Measurements from ENCODE around the gene ANTKMT. TPM values are rescaled to one million over a fixed set of nuclear protein-coding genes. Genes with fewer than 3 reads are reported as not detected.

ANTKMT gene
- total and polyA plus RNA-seq, 2 experiments from 2014 or later = 38.8 to 81.8 TPM

GRCh38 chr16:756428-756827 lies 35.5 kb downstream of the ANTKMT start:
- Histone ChIP-seq H3K79me2 (no peaks in the 10 kb centered on the region), H3K4me2 (no peak overlapping the region), H4K20me1 (ENCODE audit: insufficient read depth, poor library complexity, severe bottlenecking) (no peaks in the 10 kb centered on the region), H2AFZ (no peak overlapping the region), H3K36me3 (replicated peaks; ENCODE audit: insufficient read depth, low read depth) (no peaks in the 10 kb centered on the region), H3K4me1 (ENCODE audit: insufficient read depth) (peaks cover 11% of the 10 kb centered on the region), H3K4me3 (no peak overlapping the region), H3K9me3 (ENCODE audit: low read depth) (no peaks in the 10 kb centered on the region), H3K27ac (no peak overlapping the region), H3K27me3 (no peaks in the 10 kb centered on the region), H3K9me2 (replicated peaks; ENCODE audit: insufficient read depth) (no peaks in the 10 kb centered on the region)
- TF ChIP-seq EZH2 (IDR thresholded peaks at IDR 0.05; ENCODE audit: borderline replicate concordance) (no peak), CTCF (IDR thresholded peaks at IDR 0.05; ENCODE audit: poor library complexity) (no peak), EZH2phosphoT487 (IDR thresholded peaks at IDR 0.05; ENCODE audit: low read depth, severe bottlenecking, unreplicated experiment) (no peak)
- 96% methylated on average over 5 of the region's 5 CpGs for WGBS (ENCODE audit: low lambda C conversion rate, missing lambda C conversion rate)
- DNase-seq (ENCODE audit: low spot score) = no peak

DNA sequence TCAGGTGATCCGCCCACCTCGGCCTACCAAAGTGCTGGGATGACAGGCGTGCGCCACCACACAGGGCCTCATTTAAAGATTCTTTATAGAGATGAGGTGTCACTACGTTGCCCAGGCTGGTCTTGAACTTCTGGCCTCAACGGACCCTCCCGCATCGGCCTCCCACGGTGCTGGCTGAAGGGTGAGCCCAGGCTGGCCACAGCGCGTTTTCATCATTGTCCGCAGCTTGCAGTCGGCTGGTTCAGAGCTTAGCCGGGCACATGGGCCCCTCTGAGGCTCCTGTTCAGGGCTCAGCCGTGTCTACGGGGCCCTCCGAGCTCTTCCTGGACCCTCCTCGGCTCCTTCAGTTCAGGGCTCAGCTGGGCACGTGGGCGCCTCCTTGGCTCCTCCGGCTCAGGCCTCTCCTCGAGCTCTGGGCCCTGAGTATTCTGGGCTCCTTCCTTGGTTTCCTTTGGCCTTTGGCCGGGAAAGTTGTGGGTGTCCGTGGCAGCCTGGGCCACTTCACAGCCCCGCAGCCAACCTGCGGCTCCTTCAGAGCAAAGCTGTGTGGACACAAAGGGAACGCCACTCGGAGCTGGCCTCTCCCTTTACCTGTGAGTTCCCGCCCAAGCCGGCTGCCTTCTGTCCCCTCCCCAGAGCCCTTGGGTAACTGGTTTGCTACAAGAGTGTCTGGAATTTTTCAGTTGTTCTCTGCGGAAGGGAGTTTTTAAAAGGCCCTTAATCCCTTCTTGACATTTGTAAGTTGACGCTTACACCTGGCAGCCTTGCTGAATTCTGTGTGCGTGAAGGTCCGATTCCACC lies 38.4 kb downstream of the ANTKMT start:
- no peak overlapping the region for H3K4me2 ChIP-seq
- no peak overlapping the region for H2AFZ ChIP-seq
- H3K36me3 ChIP-seq (replicated peaks; ENCODE audit: insufficient read depth, low read depth) = no peaks in the 10 kb centered on the region
- H3K27ac ChIP-seq = peak overlapping the region; percentile 46
- H3K79me2 ChIP-seq = no peaks in the 10 kb centered on the region
- H3K27me3 ChIP-seq = no peaks in the 10 kb centered on the region
- H3K9me3 ChIP-seq (ENCODE audit: low read depth) = no peaks in the 10 kb centered on the region
- H3K4me3 ChIP-seq = no peak overlapping the region
- WGBS (ENCODE audit: low lambda C conversion rate, missing lambda C conversion rate) = 77% methylated on average over 34 of the region's 34 CpGs
- H3K4me1 ChIP-seq (ENCODE audit: insufficient read depth) = peaks cover 7% of the 10 kb centered on the region
- peak; percentile 59 for DNase-seq (ENCODE audit: low spot score)
- H3K9me2 ChIP-seq (replicated peaks; ENCODE audit: insufficient read depth) = no peaks in the 10 kb centered on the region
- TF ChIP-seq EZH2 (IDR thresholded peaks at IDR 0.05; ENCODE audit: borderline replicate concordance) (no peak), EZH2phosphoT487 (IDR thresholded peaks at IDR 0.05; ENCODE audit: low read depth, severe bottlenecking, unreplicated experiment) (no peak), CTCF (IDR thresholded peaks at IDR 0.05; ENCODE audit: poor library complexity) (no peak)
- H4K20me1 ChIP-seq (ENCODE audit: insufficient read depth, poor library complexity, severe bottlenecking) = no peaks in the 10 kb centered on the region

- peak overlapping the region; percentile 46 for H3K27ac ChIP-seq
- no peaks in the 10 kb centered on the region for H3K79me2 ChIP-seq
- no peaks in the 10 kb centered on the region for H3K36me3 ChIP-seq (replicated peaks; ENCODE audit: insufficient read depth, low read depth)
- H3K4me2 ChIP-seq = no peak overlapping the region
- H3K4me3 ChIP-seq = no peak overlapping the region
- peaks cover 7% of the 10 kb centered on the region for H3K4me1 ChIP-seq (ENCODE audit: insufficient read depth)
- WGBS (ENCODE audit: low lambda C conversion rate, missing lambda C conversion rate) = 58% methylated on average over 9 of the region's 15 CpGs
- no peaks in the 10 kb centered on the region for H3K27me3 ChIP-seq
- no peak overlapping the region for H2AFZ ChIP-seq
- H4K20me1 ChIP-seq (ENCODE audit: insufficient read depth, poor library complexity, severe bottlenecking) = no peaks in the 10 kb centered on the region
- no peak for DNase-seq (ENCODE audit: low spot score)
- H3K9me2 ChIP-seq (replicated peaks; ENCODE audit: insufficient read depth) = no peaks in the 10 kb centered on the region
- no peaks in the 10 kb centered on the region for H3K9me3 ChIP-seq (ENCODE audit: low read depth)
- no peak for TF ChIP-seq CTCF (IDR thresholded peaks at IDR 0.05; ENCODE audit: poor library complexity)
- TF ChIP-seq EZH2phosphoT487 (IDR thresholded peaks at IDR 0.05; ENCODE audit: low read depth, severe bottlenecking, unreplicated experiment) = no peak
- TF ChIP-seq EZH2 (IDR thresholded peaks at IDR 0.05; ENCODE audit: borderline replicate concordance) = no peak
These were observed 39.1 kb downstream of the ANTKMT start for GRCh38 chr16:760065-760464.
